ENCODE results near the gene NUCKS1.

NUCKS1 gene

GRCh38 chr1:205693421-205693991 is 56.5 kb downstream of the NUCKS1 start:
- DNase-seq: no peak

GRCh38 chr1:205692423-205692822 is 57.6 kb downstream of the NUCKS1 start:
- no peak for DNase-seq

GRCh38 chr1:205690122-205690756 is 59.7 kb downstream of the NUCKS1 start:
- no peak for DNase-seq

- no peak for DNase-seq
These were observed 60.5 kb downstream of the NUCKS1 start for GRCh38 chr1:205689479-205689878.

GRCh38 chr1:205688171-205689080 is 61.6 kb downstream of the NUCKS1 start:
- no peak for DNase-seq

GRCh38 chr1:205687242-205687641 is 62.7 kb downstream of the NUCKS1 start:
- DNase-seq: no peak

GRCh38 chr1:205681364-205681763 is 68.6 kb downstream of the NUCKS1 start:
- no peak for DNase-seq

- no peak for DNase-seq
These were observed 69.7 kb downstream of the NUCKS1 start, which contains the start of gene SLC45A3 for GRCh38 chr1:205680073-205680851. TSS of gene SLC45A3 (minus strand) at chr1:205680509. CDS start at chr1:205664656, 15,853 bp downstream.

GRCh38 chr1:205678286-205679111 is 71.5 kb downstream of the NUCKS1 start:
- no peak for DNase-seq

- no peak for DNase-seq
These were observed 72.8 kb downstream of the NUCKS1 start for GRCh38 chr1:205677167-205677566.

GRCh38 chr1:205676597-205676996 is 73.4 kb downstream of the NUCKS1 start:
- no peak for DNase-seq

- no peak for DNase-seq
These were observed 74.0 kb downstream of the NUCKS1 start for GRCh38 chr1:205676002-205676401.

- DNase-seq: no peak
These were observed 74.7 kb downstream of the NUCKS1 start for GRCh38 chr1:205675247-205675646.

- no peak for DNase-seq
These were observed 77.0 kb downstream of the NUCKS1 start for GRCh38 chr1:205672970-205673369.

- DNase-seq: no peak
These were observed 77.5 kb downstream of the NUCKS1 start for GRCh38 chr1:205672395-205672889.

GRCh38 chr1:205670611-205671430 is 79.2 kb downstream of the NUCKS1 start:
- no peak for DNase-seq

- DNase-seq: no peak
These were observed 79.9 kb downstream of the NUCKS1 start for GRCh38 chr1:205670150-205670446.

- no peak for DNase-seq
These were observed 80.4 kb downstream of the NUCKS1 start for GRCh38 chr1:205669341-205670149.

- DNase-seq: no peak
These were observed 81.0 kb downstream of the NUCKS1 start for GRCh38 chr1:205668951-205669340.
